CD14-positive monocyte (primary cell): ENCODE results near the gene S100B. TPM values are rescaled to one million over a fixed set of nuclear protein-coding genes. Genes with fewer than 3 reads are reported as not detected.

Experiments used
- DNase-seq, 3 donors: peaks; one replicate each; pipeline ENCODE4 v3.0.0-alpha.2; 2011 to 2022
- H2AFZ ChIP-seq: 2 replicates; pipeline ENCODE4 v1.6.0; 2012; ENCODE audit warnings: mild to moderate bottlenecking, low read depth, low read length, inconsistent platforms; ENCODE audit not compliant: insufficient read depth, poor library complexity, severe bottlenecking
- H3K27ac ChIP-seq, 2 donors: 1 replicate in 1 of 2; 2 replicates in 1 of 2; pipeline ENCODE4 v1.5.1; 2012 to 2013; ENCODE audit warnings: low read length in 2 of 2, control low read depth in 1 of 2, inconsistent platforms in 1 of 2, low read depth in 1 of 2, mild to moderate bottlenecking in 1 of 2
- H3K27me3 ChIP-seq, 2 donors: one replicate each; pipeline versions ENCODE4 v1.6.0 to v1.6.1; 2011 to 2013; ENCODE audit warnings: low read length in 2 of 2; ENCODE audit not compliant: control insufficient read depth in 2 of 2, insufficient read depth in 2 of 2
- H3K36me3 ChIP-seq, 2 donors: replicated peaks in 1 of 2; 1 replicate in 1 of 2; 2 replicates in 1 of 2; pipeline versions ENCODE4 v1.5.1 to v1.6.1; 2012 to 2013; ENCODE audit warnings: low read length in 2 of 2, control low read depth in 1 of 2, inconsistent platforms in 1 of 2, mild to moderate bottlenecking in 1 of 2; ENCODE audit not compliant: insufficient read depth in 2 of 2, control insufficient read depth in 1 of 2
- H3K4me1 ChIP-seq, 2 donors: 1 replicate in 1 of 2; 2 replicates in 1 of 2; pipeline versions ENCODE4 v1.5.1 to v1.6.1; 2012 to 2013; ENCODE audit warnings: low read length in 2 of 2, control low read depth in 1 of 2, inconsistent platforms in 1 of 2, mild to moderate bottlenecking in 1 of 2, moderate library complexity in 1 of 2; ENCODE audit not compliant: insufficient read depth in 2 of 2, control insufficient read depth in 1 of 2
- H3K4me2 ChIP-seq: replicated peaks from 2 replicates; pipeline ENCODE3; 2012; ENCODE audit warnings: low read length, moderate library complexity, mild to moderate bottlenecking; ENCODE audit not compliant: poor library complexity, severe bottlenecking; ENCODE audit errors: extremely low read depth
- H3K4me3 ChIP-seq, 3 experiments: fragments of 200-600 bp in 1 of 3; sonication (generic) in 1 of 3; replicated peaks in 1 of 3; 1 replicate in 2 of 3; 2 replicates in 1 of 3; pipeline ENCODE4 v1.5.1; 2011 to 2013; ENCODE audit warnings: low read length in 3 of 3, mild to moderate bottlenecking in 3 of 3, control low read depth in 2 of 3, low read depth in 2 of 3, inconsistent platforms in 1 of 3, moderate library complexity in 1 of 3
- H3K79me2 ChIP-seq: 2 replicates; pipeline ENCODE4 v1.6.0; 2012; ENCODE audit warnings: mild to moderate bottlenecking, control low read depth, inconsistent platforms, low read length, moderate library complexity; ENCODE audit not compliant: insufficient read depth
- H3K9ac ChIP-seq: 2 replicates; pipeline ENCODE4 v1.6.0; 2017; ENCODE audit warnings: low read length, mild to moderate bottlenecking; ENCODE audit not compliant: insufficient read depth, poor library complexity, severe bottlenecking
- H3K9me3 ChIP-seq, 2 donors: replicated peaks in 1 of 2; 1 replicate in 1 of 2; 2 replicates in 1 of 2; pipeline versions ENCODE4 v1.5.1 to v1.6.1; 2012 to 2013; ENCODE audit warnings: low read length in 2 of 2, control low read depth in 1 of 2; ENCODE audit not compliant: control insufficient read depth in 1 of 2, insufficient read depth in 1 of 2
- H4K20me1 ChIP-seq: 2 replicates; pipeline ENCODE4 v1.6.0; 2012; ENCODE audit warnings: mild to moderate bottlenecking, low read length, control low read depth, moderate library complexity; ENCODE audit not compliant: insufficient read depth
- H3K27ac Mint-ChIP-seq, 7 donors: one replicate each; pipeline ENCODE4 v1.8.0; 2020; ENCODE audit warnings: mild to moderate bottlenecking in 7 of 7, mixed read lengths in 7 of 7, moderate library complexity in 6 of 7, inconsistent platforms in 2 of 7
- H3K27me3 Mint-ChIP-seq, 3 donors: one replicate each; pipeline ENCODE4 v1.8.0; 2021 to 2022; ENCODE audit warnings: low read depth in 3 of 3, mild to moderate bottlenecking in 3 of 3, mixed read lengths in 3 of 3, moderate library complexity in 3 of 3, inconsistent platforms in 1 of 3
- H3K36me3 Mint-ChIP-seq, 2 donors: one replicate each; pipeline ENCODE4 v1.8.0; 2020; ENCODE audit warnings: mixed read lengths in 2 of 2, inconsistent platforms in 1 of 2, mild to moderate bottlenecking in 1 of 2
- H3K4me1 Mint-ChIP-seq: one replicate; pipeline ENCODE4 v1.8.0; 2020; ENCODE audit warnings: mild to moderate bottlenecking, mixed read lengths
- H3K4me3 Mint-ChIP-seq, 2 donors: one replicate each; pipeline ENCODE4 v1.8.0; 2020; ENCODE audit warnings: mild to moderate bottlenecking in 2 of 2, mixed read lengths in 2 of 2, moderate library complexity in 1 of 2
- H3K9me3 Mint-ChIP-seq, 7 donors: one replicate each; pipeline ENCODE4 v1.8.0; 2020 to 2022; ENCODE audit warnings: mixed read lengths in 7 of 7, mild to moderate bottlenecking in 6 of 7, moderate library complexity in 6 of 7, inconsistent platforms in 2 of 7
- WGBS: methylation state at CpG from one replicate; pipeline ENCODE4 v1.1.5; 2013; ENCODE audit warnings: missing lambda C conversion rate; ENCODE audit not compliant: insufficient coverage; 5-methylcytosine and 5-hydroxymethylcytosine counted together
- intact Hi-C, 2 donors: fragments of 100-400 bp; cut with micrococcal nuclease; formaldehyde crosslinking; loops; one replicate each; pipeline versions ENCODE4 v1.15.0 to v1.15.1; 2023
- polyA plus RNA-seq, 3 donors: library from polyadenylated mRNA; depleted of rRNA in 1 of 3; unstranded in 2 of 3; stranded (reverse) in 1 of 3; fragments of 300-500 nt in 2 of 3; fragments of >200 nt in 1 of 3; fragmentation: Illumina TruSeq in 2 of 3; gene quantifications; 1 replicate in 2 of 3; 2 replicates in 1 of 3; pipeline ENCODE4 v1.2.3, GENCODE V29; 2012 to 2021
- TF ChIP-seq, protein P1 (sequence below): fragments of 200-600 bp; IDR thresholded peaks from one replicate; pipeline ENCODE4 v1.8.0; 2022; ENCODE audit warnings: antibody characterized with exemption, mild to moderate bottlenecking

S100B gene
- polyA plus RNA-seq, 3 donors: 0.59 to 1.4 (median 0.67) TPM

GRCh38 chr21:46555225-46555617 lies 49.7 kb downstream of the S100B start:
- Mint-ChIP-seq H3K4me3 (no peak overlapping the region), H3K36me3 (peaks cover 55 to 64% of the 10 kb centered on the region in 2 donors), H3K27ac (no peak overlapping the region), H3K27me3 (peaks cover 0 to 4% (median 0%) of the 10 kb centered on the region in 3 donors), H3K4me1 (peaks cover 30% of the 10 kb centered on the region), H3K9me3 (no peaks in the 10 kb centered on the region)
- TF ChIP-seq, protein P1, sequence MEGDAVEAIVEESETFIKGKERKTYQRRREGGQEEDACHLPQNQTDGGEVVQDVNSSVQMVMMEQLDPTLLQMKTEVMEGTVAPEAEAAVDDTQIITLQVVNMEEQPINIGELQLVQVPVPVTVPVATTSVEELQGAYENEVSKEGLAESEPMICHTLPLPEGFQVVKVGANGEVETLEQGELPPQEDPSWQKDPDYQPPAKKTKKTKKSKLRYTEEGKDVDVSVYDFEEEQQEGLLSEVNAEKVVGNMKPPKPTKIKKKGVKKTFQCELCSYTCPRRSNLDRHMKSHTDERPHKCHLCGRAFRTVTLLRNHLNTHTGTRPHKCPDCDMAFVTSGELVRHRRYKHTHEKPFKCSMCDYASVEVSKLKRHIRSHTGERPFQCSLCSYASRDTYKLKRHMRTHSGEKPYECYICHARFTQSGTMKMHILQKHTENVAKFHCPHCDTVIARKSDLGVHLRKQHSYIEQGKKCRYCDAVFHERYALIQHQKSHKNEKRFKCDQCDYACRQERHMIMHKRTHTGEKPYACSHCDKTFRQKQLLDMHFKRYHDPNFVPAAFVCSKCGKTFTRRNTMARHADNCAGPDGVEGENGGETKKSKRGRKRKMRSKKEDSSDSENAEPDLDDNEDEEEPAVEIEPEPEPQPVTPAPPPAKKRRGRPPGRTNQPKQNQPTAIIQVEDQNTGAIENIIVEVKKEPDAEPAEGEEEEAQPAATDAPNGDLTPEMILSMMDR: no peak
- no peak overlapping the region for H3K4me2 ChIP-seq
- H3K79me2 ChIP-seq: no peaks in the 10 kb centered on the region
- WGBS: 98% methylated on average over 9 of the region's 9 CpGs
- no peak overlapping the region for H3K9ac ChIP-seq
- no peaks in the 10 kb centered on the region for H4K20me1 ChIP-seq
- H3K4me1 ChIP-seq: peaks cover 32% of the 10 kb centered on the region in 2 donors
- peaks cover 51 to 64% of the 10 kb centered on the region in 2 donors for H3K36me3 ChIP-seq
- no peaks in the 10 kb centered on the region for H3K9me3 ChIP-seq
- H3K4me3 ChIP-seq: no peak overlapping the region
- DNase-seq: no peak
- peak overlapping the region in 1 of 2 donors; percentile 5 for H3K27ac ChIP-seq
- H3K27me3 ChIP-seq: no peaks in the 10 kb centered on the region
- H2AFZ ChIP-seq: no peak overlapping the region
- intact Hi-C loops: no loop called here

GRCh38 chr21:46554431-46555224 lies 50.3 kb downstream of the S100B start:
- Histone ChIP-seq H4K20me1 (no peaks in the 10 kb centered on the region), H3K79me2 (no peaks in the 10 kb centered on the region), H3K27ac (peak overlapping the region in 1 of 2 donors; percentile 5), H3K36me3 (peaks cover 45 to 58% of the 10 kb centered on the region in 2 donors), H2AFZ (no peak overlapping the region), H3K9ac (no peak overlapping the region), H3K27me3 (no peaks in the 10 kb centered on the region), H3K4me3 (no peak overlapping the region), H3K9me3 (no peaks in the 10 kb centered on the region), H3K4me2 (no peak overlapping the region), H3K4me1 (peaks cover 34 to 35% of the 10 kb centered on the region in 2 donors)
- over 99% methylated on average over 22 of the region's 30 CpGs for WGBS
- intact Hi-C loops: no loop called here
- Mint-ChIP-seq H3K9me3 (no peaks in the 10 kb centered on the region), H3K36me3 (peaks cover 49 to 59% of the 10 kb centered on the region in 2 donors), H3K4me3 (no peak overlapping the region), H3K27ac (peak overlapping the region in 2 of 7 donors; percentile 19 to 85), H3K4me1 (peaks cover 33% of the 10 kb centered on the region), H3K27me3 (peaks cover 0 to 4% (median 0%) of the 10 kb centered on the region in 3 donors)
- no peak for DNase-seq
- TF ChIP-seq, protein P1: no peak
